A549 (cell line): ENCODE results near the gene TAF7.

Source experiments
- EHMT2 ChIP-seq: fragments of 200-600 bp; sonication (generic); IDR thresholded peaks from 2 replicates; pipeline ENCODE4 v1.6.1; 2016; ENCODE audit warnings: antibody characterized with exemption, low read depth, mild to moderate bottlenecking, moderate library complexity
- EP300 ChIP-seq, 2 experiments: fragments of >200 bp; sonication (Bioruptor Twin); formaldehyde crosslinking; IDR thresholded peaks; 2 replicates in 1 of 2; 3 replicates in 1 of 2; pipeline ENCODE4 v1.6.1; 2016 to 2017
- KDM1A ChIP-seq: fragments of 200-600 bp; sonication (generic); IDR thresholded peaks from 2 replicates; pipeline ENCODE4 v1.6.1; 2016; ENCODE audit warnings: low read depth, mild to moderate bottlenecking
- NPAS2 ChIP-seq: fragments of 250-450 bp; sonication (Bioruptor Pico); IDR thresholded peaks from 2 replicates; pipeline ENCODE4 v1.8.0; 2022; ENCODE audit warnings: mild to moderate bottlenecking, moderate library complexity, borderline replicate concordance
- PHF8 ChIP-seq: fragments of 200-600 bp; sonication (generic); IDR thresholded peaks from 2 replicates; pipeline ENCODE4 v1.6.1; 2016; ENCODE audit warnings: low read depth, mild to moderate bottlenecking, antibody characterized with exemption, moderate library complexity, borderline replicate concordance
- POLR2A ChIP-seq: IDR thresholded peaks from 2 replicates; pipeline ENCODE4 v1.6.1; 2012; ENCODE audit warnings: mild to moderate bottlenecking, low read length
- RAD21 ChIP-seq, 2 experiments: fragments of >200 bp in 1 of 2; sonication (Bioruptor Twin) in 1 of 2; formaldehyde crosslinking in 1 of 2; IDR thresholded peaks in 1 of 2; conservative IDR thresholded peaks in 1 of 2; 2 replicates in 1 of 2; 3 replicates in 1 of 2; pipeline ENCODE4 v1.6.1; 2012 to 2018; ENCODE audit warnings: inconsistent platforms in 1 of 2
- ZSCAN20 ChIP-seq: fragments of 250-450 bp; sonication (Bioruptor Pico); IDR thresholded peaks from 2 replicates; pipeline ENCODE4 v1.8.0; 2022; ENCODE audit warnings: mild to moderate bottlenecking, moderate library complexity
- TF ChIP-seq, protein P1 (sequence below): IDR thresholded peaks from 2 replicates; pipeline ENCODE4 v1.6.1; 2012
- TF ChIP-seq, protein P2 (sequence below): fragments of >200 bp; sonication (Bioruptor Twin); formaldehyde crosslinking; IDR thresholded peaks from 3 replicates; pipeline ENCODE4 v1.5.1; 2016
- TF ChIP-seq, protein P3 (sequence below): IDR thresholded peaks from 2 replicates; pipeline ENCODE4 v1.6.1; 2012; ENCODE audit warnings: low read depth, borderline replicate concordance
- TF ChIP-seq, protein P4 (sequence below): fragments of 250-450 bp; sonication (Bioruptor Pico); IDR thresholded peaks from 2 replicates; pipeline ENCODE4 v1.5.0; 2021; ENCODE audit warnings: mild to moderate bottlenecking, moderate library complexity, borderline replicate concordance
- TF ChIP-seq, protein P5 (sequence below): fragments of 150-350 bp; IDR thresholded peaks from 2 replicates; pipeline ENCODE4 v1.6.1; 2014; ENCODE audit warnings: low read depth, mild to moderate bottlenecking, low read length

DNA sequence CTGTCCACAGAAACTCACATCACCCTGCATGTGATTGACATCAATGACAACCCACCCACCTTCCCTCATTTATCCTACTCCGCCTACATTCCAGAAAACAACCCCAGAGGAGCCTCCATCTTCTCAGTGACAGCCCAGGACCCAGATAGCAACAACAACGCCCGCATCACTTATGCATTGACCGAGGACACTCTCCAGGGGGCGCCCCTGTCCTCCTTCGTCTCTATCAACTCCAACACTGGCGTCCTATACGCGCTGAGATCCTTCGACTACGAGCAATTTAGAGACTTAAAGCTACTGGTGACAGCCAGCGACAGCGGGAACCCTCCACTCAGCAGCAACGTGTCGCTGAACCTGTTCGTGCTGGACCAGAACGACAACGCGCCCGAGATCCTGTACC is 24.7 kb upstream of the TAF7 start:
- TF ChIP-seq, protein P1, sequence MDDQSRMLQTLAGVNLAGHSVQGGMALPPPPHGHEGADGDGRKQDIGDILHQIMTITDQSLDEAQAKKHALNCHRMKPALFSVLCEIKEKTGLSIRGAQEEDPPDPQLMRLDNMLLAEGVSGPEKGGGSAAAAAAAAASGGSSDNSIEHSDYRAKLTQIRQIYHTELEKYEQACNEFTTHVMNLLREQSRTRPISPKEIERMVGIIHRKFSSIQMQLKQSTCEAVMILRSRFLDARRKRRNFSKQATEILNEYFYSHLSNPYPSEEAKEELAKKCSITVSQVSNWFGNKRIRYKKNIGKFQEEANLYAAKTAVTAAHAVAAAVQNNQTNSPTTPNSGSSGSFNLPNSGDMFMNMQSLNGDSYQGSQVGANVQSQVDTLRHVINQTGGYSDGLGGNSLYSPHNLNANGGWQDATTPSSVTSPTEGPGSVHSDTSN = no peak
- TF ChIP-seq PHF8 (no peak), POLR2A (no peak), EHMT2 (no peak), NPAS2 (CRISPR knock-in tag) (no peak), EP300 (IDR thresholded peaks at IDR 0.05) (no peak), KDM1A (no peak), RAD21 (conservative IDR thresholded peaks at IDR 0.05 in 1 of 2, IDR thresholded peaks at IDR 0.05 in 1 of 2) (no peak), ZSCAN20 (CRISPR knock-in tag) (no peak)
- TF ChIP-seq, protein P2, sequence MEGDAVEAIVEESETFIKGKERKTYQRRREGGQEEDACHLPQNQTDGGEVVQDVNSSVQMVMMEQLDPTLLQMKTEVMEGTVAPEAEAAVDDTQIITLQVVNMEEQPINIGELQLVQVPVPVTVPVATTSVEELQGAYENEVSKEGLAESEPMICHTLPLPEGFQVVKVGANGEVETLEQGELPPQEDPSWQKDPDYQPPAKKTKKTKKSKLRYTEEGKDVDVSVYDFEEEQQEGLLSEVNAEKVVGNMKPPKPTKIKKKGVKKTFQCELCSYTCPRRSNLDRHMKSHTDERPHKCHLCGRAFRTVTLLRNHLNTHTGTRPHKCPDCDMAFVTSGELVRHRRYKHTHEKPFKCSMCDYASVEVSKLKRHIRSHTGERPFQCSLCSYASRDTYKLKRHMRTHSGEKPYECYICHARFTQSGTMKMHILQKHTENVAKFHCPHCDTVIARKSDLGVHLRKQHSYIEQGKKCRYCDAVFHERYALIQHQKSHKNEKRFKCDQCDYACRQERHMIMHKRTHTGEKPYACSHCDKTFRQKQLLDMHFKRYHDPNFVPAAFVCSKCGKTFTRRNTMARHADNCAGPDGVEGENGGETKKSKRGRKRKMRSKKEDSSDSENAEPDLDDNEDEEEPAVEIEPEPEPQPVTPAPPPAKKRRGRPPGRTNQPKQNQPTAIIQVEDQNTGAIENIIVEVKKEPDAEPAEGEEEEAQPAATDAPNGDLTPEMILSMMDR = no peak
- TF ChIP-seq, protein P3, sequence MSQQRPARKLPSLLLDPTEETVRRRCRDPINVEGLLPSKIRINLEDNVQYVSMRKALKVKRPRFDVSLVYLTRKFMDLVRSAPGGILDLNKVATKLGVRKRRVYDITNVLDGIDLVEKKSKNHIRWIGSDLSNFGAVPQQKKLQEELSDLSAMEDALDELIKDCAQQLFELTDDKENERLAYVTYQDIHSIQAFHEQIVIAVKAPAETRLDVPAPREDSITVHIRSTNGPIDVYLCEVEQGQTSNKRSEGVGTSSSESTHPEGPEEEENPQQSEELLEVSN = no peak
- TF ChIP-seq, protein P4, sequence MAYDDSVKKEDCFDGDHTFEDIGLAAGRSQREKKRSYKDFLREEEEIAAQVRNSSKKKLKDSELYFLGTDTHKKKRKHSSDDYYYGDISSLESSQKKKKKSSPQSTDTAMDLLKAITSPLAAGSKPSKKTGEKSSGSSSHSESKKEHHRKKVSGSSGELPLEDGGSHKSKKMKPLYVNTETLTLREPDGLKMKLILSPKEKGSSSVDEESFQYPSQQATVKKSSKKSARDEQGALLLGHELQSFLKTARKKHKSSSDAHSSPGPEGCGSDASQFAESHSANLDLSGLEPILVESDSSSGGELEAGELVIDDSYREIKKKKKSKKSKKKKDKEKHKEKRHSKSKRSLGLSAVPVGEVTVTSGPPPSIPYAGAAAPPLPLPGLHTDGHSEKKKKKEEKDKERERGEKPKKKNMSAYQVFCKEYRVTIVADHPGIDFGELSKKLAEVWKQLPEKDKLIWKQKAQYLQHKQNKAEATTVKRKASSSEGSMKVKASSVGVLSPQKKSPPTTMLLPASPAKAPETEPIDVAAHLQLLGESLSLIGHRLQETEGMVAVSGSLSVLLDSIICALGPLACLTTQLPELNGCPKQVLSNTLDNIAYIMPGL (CRISPR knock-in tag) = no peak
- TF ChIP-seq, protein P5, sequence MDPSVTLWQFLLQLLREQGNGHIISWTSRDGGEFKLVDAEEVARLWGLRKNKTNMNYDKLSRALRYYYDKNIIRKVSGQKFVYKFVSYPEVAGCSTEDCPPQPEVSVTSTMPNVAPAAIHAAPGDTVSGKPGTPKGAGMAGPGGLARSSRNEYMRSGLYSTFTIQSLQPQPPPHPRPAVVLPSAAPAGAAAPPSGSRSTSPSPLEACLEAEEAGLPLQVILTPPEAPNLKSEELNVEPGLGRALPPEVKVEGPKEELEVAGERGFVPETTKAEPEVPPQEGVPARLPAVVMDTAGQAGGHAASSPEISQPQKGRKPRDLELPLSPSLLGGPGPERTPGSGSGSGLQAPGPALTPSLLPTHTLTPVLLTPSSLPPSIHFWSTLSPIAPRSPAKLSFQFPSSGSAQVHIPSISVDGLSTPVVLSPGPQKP = no peak
